Endodermal cell (in vitro differentiated cells): ENCODE data around the gene MYOC. TPM values are rescaled to one million over a fixed set of nuclear protein-coding genes. Genes with fewer than 3 reads are reported as not detected.

Source experiments
- DNase-seq: peaks from one replicate; pipeline ENCODE4 v3.0.0-alpha.2; 2017
- H3K27ac ChIP-seq: 2 replicates; pipeline ENCODE4 v1.5.1; 2013; ENCODE audit warnings: mild to moderate bottlenecking, low read depth, low read length, moderate library complexity
- H3K27me3 ChIP-seq: 2 replicates; pipeline ENCODE4 v1.6.1; 2013; ENCODE audit warnings: mild to moderate bottlenecking, low read length, moderate library complexity; ENCODE audit not compliant: insufficient read depth, control insufficient read depth, poor library complexity, severe bottlenecking
- H3K36me3 ChIP-seq: 2 replicates; pipeline ENCODE4 v1.7.0; 2013; ENCODE audit warnings: mild to moderate bottlenecking, low read length, moderate library complexity; ENCODE audit not compliant: control insufficient read depth, insufficient read depth
- H3K4me1 ChIP-seq: one replicate; pipeline ENCODE4 v1.7.0; 2013; ENCODE audit warnings: low read length; ENCODE audit not compliant: control insufficient read depth, insufficient read depth
- H3K4me3 ChIP-seq: 2 replicates; pipeline ENCODE4 v1.5.1; 2013; ENCODE audit warnings: mild to moderate bottlenecking, low read length, moderate library complexity
- H3K9ac ChIP-seq: 2 replicates; pipeline ENCODE4 v1.6.1; 2013; ENCODE audit warnings: mild to moderate bottlenecking, low read length, moderate library complexity; ENCODE audit not compliant: poor library complexity, severe bottlenecking; ENCODE audit errors: extremely low read depth
- H3K9me3 ChIP-seq: 2 replicates; pipeline ENCODE4 v1.6.1; 2013; ENCODE audit warnings: mild to moderate bottlenecking, low read length, moderate library complexity; ENCODE audit not compliant: control insufficient read depth
- H3K27ac Mint-ChIP-seq: 2 replicates; pipeline ENCODE4 v1.8.0; 2020; ENCODE audit warnings: mixed read lengths
- H3K27me3 Mint-ChIP-seq: 2 replicates; pipeline ENCODE4 v1.8.0; 2021; ENCODE audit warnings: mild to moderate bottlenecking, mixed read lengths; ENCODE audit not compliant: insufficient read depth
- H3K36me3 Mint-ChIP-seq: 2 replicates; pipeline ENCODE4 v1.8.0; 2020; ENCODE audit warnings: low read depth, mixed read lengths
- H3K4me1 Mint-ChIP-seq: 2 replicates; pipeline ENCODE4 v1.8.0; 2020; ENCODE audit warnings: mixed read lengths
- H3K4me3 Mint-ChIP-seq: 2 replicates; pipeline ENCODE4 v1.8.0; 2020; ENCODE audit warnings: mild to moderate bottlenecking, moderate library complexity, mixed read lengths
- H3K9me3 Mint-ChIP-seq: 2 replicates; pipeline ENCODE4 v1.8.0; 2020; ENCODE audit warnings: mild to moderate bottlenecking, mixed read lengths
- CTCF ChIP-seq: fragments of 200-600 bp; sonication (generic); conservative IDR thresholded peaks from 2 replicates; pipeline ENCODE4 v1.5.0; 2021; ENCODE audit warnings: antibody characterized with exemption, mild to moderate bottlenecking
- WGBS, 2 experiments: methylation state at CpG; one replicate each; pipeline versions ENCODE4 v1.1.5 to v1.1.7; 2013; ENCODE audit warnings: missing lambda C conversion rate in 2 of 2, mixed read lengths in 1 of 2; ENCODE audit not compliant: insufficient coverage in 1 of 2, insufficient read length in 1 of 2; 5-methylcytosine and 5-hydroxymethylcytosine counted together
- total RNA-seq, 2 donors: library from RNA; stranded (reverse); fragmentation: NEBNext Ultra II Directional in 1 of 2; extraction: Animal tissue kit (Norgen Biotek cat#: 25700) in 1 of 2; gene quantifications; 2 replicates in 1 of 2; 3 replicates in 1 of 2; pipeline ENCODE4 v1.2.1, GENCODE V29; 2021

The MYOC gene
- total RNA-seq, 2 donors from 2014 or later, result not detected

- TF ChIP-seq CTCF, result no peak
- Histone ChIP-seq H3K4me3 (no peak overlapping the region), H3K27me3 (peaks cover 29% of the 10 kb centered on the region), H3K9me3 (no peaks in the 10 kb centered on the region), H3K9ac (no peak overlapping the region), H3K4me1 (peaks cover 5% of the 10 kb centered on the region), H3K36me3 (no peaks in the 10 kb centered on the region), H3K27ac (no peak overlapping the region)
- H3K9me3 Mint-ChIP-seq, result no peaks in the 10 kb centered on the region
- H3K4me1 Mint-ChIP-seq, result peaks cover 10% of the 10 kb centered on the region
- WGBS, 2 experiments, result 92 to 98% methylated on average over 2 to 4 of the region's 4 CpGs
- H3K27ac Mint-ChIP-seq, result no peak overlapping the region
- no peak for DNase-seq
- peaks cover 74% of the 10 kb centered on the region for H3K27me3 Mint-ChIP-seq
- no peaks in the 10 kb centered on the region for H3K36me3 Mint-ChIP-seq
- H3K4me3 Mint-ChIP-seq, result no peak overlapping the region
Observed at GRCh38 chr1:171666114-171666769, 13.8 kb upstream of the MYOC start.

GRCh38 chr1:171664976-171665375 is 12.5 kb upstream of the MYOC start:
- Mint-ChIP-seq H3K27ac (no peak overlapping the region), H3K4me3 (no peak overlapping the region), H3K4me1 (peaks cover 10% of the 10 kb centered on the region), H3K36me3 (no peaks in the 10 kb centered on the region), H3K27me3 (peaks cover 75% of the 10 kb centered on the region), H3K9me3 (no peaks in the 10 kb centered on the region)
- Histone ChIP-seq H3K4me1 (peaks cover 5% of the 10 kb centered on the region), H3K4me3 (peak overlapping the region; percentile 51), H3K9me3 (no peaks in the 10 kb centered on the region), H3K27ac (no peak overlapping the region), H3K36me3 (no peaks in the 10 kb centered on the region), H3K9ac (no peak overlapping the region), H3K27me3 (peaks cover 29% of the 10 kb centered on the region)
- no peak for DNase-seq
- TF ChIP-seq CTCF, result no peak

GRCh38 chr1:171663854-171664575 is 11.5 kb upstream of the MYOC start:
- peak; percentile 8 for DNase-seq
- Mint-ChIP-seq H3K27ac (no peak overlapping the region), H3K4me1 (peaks cover 10% of the 10 kb centered on the region), H3K27me3 (peaks cover 72% of the 10 kb centered on the region), H3K4me3 (no peak overlapping the region), H3K36me3 (no peaks in the 10 kb centered on the region), H3K9me3 (no peaks in the 10 kb centered on the region)
- Histone ChIP-seq H3K9me3 (no peaks in the 10 kb centered on the region), H3K4me1 (peaks cover 5% of the 10 kb centered on the region), H3K27ac (no peak overlapping the region), H3K9ac (no peak overlapping the region), H3K4me3 (no peak overlapping the region), H3K36me3 (no peaks in the 10 kb centered on the region), H3K27me3 (peaks cover 29% of the 10 kb centered on the region)
- 79 to 88% methylated on average over 3 to 4 of the region's 4 CpGs for WGBS, 2 experiments
- TF ChIP-seq CTCF, result no peak
